NCI-H2107 treated with DMSO at 0.1 percent for 48 hours (cell line): ENCODE results near the gene MYOCD.

Experiments used
- DNase-seq: peaks from one replicate; lab custom pipeline; 2025; ENCODE audit not compliant: unreplicated experiment; lab: John Stamatoyannopoulos, UW

The MYOCD gene

GRCh38 chr17:12709063-12709462 is 43.4 kb downstream of the MYOCD start:
- DNase-seq = no peak

- no peak for DNase-seq
These were observed 46.7 kb downstream of the MYOCD start for GRCh38 chr17:12712415-12712814.

- DNase-seq = no peak
These were observed 47.3 kb downstream of the MYOCD start for GRCh38 chr17:12712941-12713340.

GRCh38 chr17:12719948-12720347 is 54.3 kb downstream of the MYOCD start:
- DNase-seq = no peak

GRCh38 chr17:12721581-12721980 is 55.9 kb downstream of the MYOCD start:
- no peak for DNase-seq

GRCh38 chr17:12722282-12722681 is 56.6 kb downstream of the MYOCD start:
- no peak for DNase-seq

GRCh38 chr17:12726131-12726530 is 60.4 kb downstream of the MYOCD start:
- DNase-seq = no peak

- no peak for DNase-seq
These were observed 61.5 kb downstream of the MYOCD start for GRCh38 chr17:12727076-12727760.

GRCh38 chr17:12727881-12728280 is 62.2 kb downstream of the MYOCD start:
- DNase-seq = no peak

GRCh38 chr17:12729086-12729485 is 63.4 kb downstream of the MYOCD start:
- no peak for DNase-seq

GRCh38 chr17:12730421-12730820 is 64.7 kb downstream of the MYOCD start:
- no peak for DNase-seq

- no peak for DNase-seq
These were observed 65.3 kb downstream of the MYOCD start for GRCh38 chr17:12730931-12731521.

GRCh38 chr17:12731839-12732238 is 66.1 kb downstream of the MYOCD start:
- DNase-seq = no peak

- DNase-seq = no peak
These were observed 66.7 kb downstream of the MYOCD start for GRCh38 chr17:12732366-12732765.

GRCh38 chr17:12734926-12735325 is 69.2 kb downstream of the MYOCD start:
- no peak for DNase-seq

- no peak for DNase-seq
These were observed 69.8 kb downstream of the MYOCD start for GRCh38 chr17:12735517-12735916.

GRCh38 chr17:12736526-12736925 is 70.8 kb downstream of the MYOCD start:
- no peak for DNase-seq

GRCh38 chr17:12737740-12738469 is 72.2 kb downstream of the MYOCD start:
- no peak for DNase-seq

- DNase-seq = no peak
These were observed 72.9 kb downstream of the MYOCD start for GRCh38 chr17:12738624-12739023.

GRCh38 chr17:12739500-12739899 is 73.8 kb downstream of the MYOCD start:
- no peak for DNase-seq

GRCh38 chr17:12743046-12743445 is 77.4 kb downstream of the MYOCD start:
- DNase-seq = no peak

- no peak for DNase-seq
These were observed 78.6 kb downstream of the MYOCD start for GRCh38 chr17:12744298-12744697.
